ENCODE measurements around the gene ZMIZ1.

DNA sequence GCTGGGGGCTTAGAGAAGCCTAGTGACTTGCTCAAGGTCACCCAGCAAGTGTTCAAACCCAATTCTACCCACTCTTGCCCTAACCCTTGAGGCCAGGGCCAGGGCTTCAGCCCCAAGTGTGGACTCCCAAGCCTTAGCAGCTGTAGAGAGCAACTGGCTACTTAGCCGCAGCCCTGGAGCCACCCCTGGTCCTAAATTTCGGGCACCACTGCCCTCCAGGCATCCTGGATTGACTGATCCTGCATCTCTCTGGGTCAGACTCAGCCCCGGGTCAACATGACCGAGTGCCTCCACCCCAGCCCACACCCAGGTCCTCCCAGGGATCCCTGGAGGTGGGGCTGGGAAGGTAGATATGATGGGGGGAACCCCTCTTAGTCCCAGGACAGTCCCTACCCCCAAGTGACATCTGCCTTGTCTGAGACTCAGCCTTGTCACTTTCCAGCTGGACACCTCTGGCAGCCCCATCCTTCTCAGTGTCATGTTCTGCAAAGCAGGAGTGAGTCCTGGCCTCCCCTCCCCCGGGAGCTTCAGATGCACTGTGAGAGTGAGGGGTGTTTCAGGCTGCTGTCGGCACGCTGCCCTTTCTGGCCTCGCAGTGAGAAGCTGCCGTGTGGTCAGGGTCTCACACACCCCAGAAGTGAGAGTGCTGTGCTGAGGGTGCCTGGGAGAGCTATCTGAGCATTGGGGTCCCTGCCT lies 89.8 kb downstream of the ZMIZ1 start:
- TF ChIP-seq, protein P1, sequence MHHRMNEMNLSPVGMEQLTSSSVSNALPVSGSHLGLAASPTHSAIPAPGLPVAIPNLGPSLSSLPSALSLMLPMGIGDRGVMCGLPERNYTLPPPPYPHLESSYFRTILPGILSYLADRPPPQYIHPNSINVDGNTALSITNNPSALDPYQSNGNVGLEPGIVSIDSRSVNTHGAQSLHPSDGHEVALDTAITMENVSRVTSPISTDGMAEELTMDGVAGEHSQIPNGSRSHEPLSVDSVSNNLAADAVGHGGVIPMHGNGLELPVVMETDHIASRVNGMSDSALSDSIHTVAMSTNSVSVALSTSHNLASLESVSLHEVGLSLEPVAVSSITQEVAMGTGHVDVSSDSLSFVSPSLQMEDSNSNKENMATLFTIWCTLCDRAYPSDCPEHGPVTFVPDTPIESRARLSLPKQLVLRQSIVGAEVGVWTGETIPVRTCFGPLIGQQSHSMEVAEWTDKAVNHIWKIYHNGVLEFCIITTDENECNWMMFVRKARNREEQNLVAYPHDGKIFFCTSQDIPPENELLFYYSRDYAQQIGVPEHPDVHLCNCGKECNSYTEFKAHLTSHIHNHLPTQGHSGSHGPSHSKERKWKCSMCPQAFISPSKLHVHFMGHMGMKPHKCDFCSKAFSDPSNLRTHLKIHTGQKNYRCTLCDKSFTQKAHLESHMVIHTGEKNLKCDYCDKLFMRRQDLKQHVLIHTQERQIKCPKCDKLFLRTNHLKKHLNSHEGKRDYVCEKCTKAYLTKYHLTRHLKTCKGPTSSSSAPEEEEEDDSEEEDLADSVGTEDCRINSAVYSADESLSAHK (tag by site-specific recombination; IDR thresholded peaks at IDR 0.05) = no peak
- TF ChIP-seq ZNF174 (tag by site-specific recombination; IDR thresholded peaks at IDR 0.05) (no peak), ZFP41 (tag by site-specific recombination; IDR thresholded peaks at IDR 0.05; ENCODE audit: borderline replicate concordance) (no peak), KLF10 (tag by site-specific recombination; IDR thresholded peaks at IDR 0.05) (no peak), MYNN (tag by site-specific recombination; IDR thresholded peaks at IDR 0.05; ENCODE audit: borderline replicate concordance) (no peak)

All from HEK293 (cell line).